K562 (cell line): ENCODE results near the gene ZNF672.

ENCODE experiments used
- ELF1 ChIP-seq: fragments of 200-800 bp; sonication (Bioruptor generic); IDR thresholded peaks from 2 replicates; pipeline ENCODE4 v1.6.1; 2016; ENCODE audit warnings: missing genetic modification characterization, missing compliant biosample characterization
- ELK1 ChIP-seq: sonication (generic); formaldehyde crosslinking; IDR thresholded peaks from 2 replicates; pipeline ENCODE4 v1.8.1; 2022; ENCODE audit warnings: missing genetic modification reagents
- PBX2 ChIP-seq, 2 experiments: IDR thresholded peaks in 1 of 2; conservative IDR thresholded peaks in 1 of 2; 2 replicates each; pipeline ENCODE4 v1.6.1; 2016; ENCODE audit warnings: low read depth in 2 of 2, mild to moderate bottlenecking in 1 of 2, missing compliant biosample characterization in 1 of 2, missing genetic modification characterization in 1 of 2, moderate library complexity in 1 of 2
- PPARD ChIP-seq: fragments of 250-450 bp; sonication (Bioruptor Pico); IDR thresholded peaks from 2 replicates; pipeline ENCODE4 v1.8.0; 2022; ENCODE audit warnings: inconsistent platforms, mild to moderate bottlenecking, moderate library complexity
- TRIM24 ChIP-seq, 2 experiments: fragments of 450-650 bp; IDR thresholded peaks; 2 replicates each; pipeline ENCODE4 v1.6.1; 2016
- ZNF655 ChIP-seq: fragments of 250-450 bp; sonication (Bioruptor Pico); IDR thresholded peaks from 2 replicates; pipeline ENCODE4 v1.5.0; 2021

- TF ChIP-seq ELF1 (tag) (no peak), TRIM24 (IDR thresholded peaks at IDR 0.05) (no peak), PBX2 (CRISPR knock-in tag; IDR thresholded peaks at IDR 0.05; ENCODE audit: low read depth) (no peak), PBX2 (tag; conservative IDR thresholded peaks at IDR 0.05; ENCODE audit: low read depth) (no peak), ELK1 (CRISPR knock-in tag) (no peak), ZNF655 (CRISPR knock-in tag) (no peak), PPARD (no peak)
These were observed 19.2 kb downstream of the ZNF672 start for GRCh38 chr1:248857201-248857600.
